ENCODE data around the gene CEP20. TPM values are rescaled to one million over a fixed set of nuclear protein-coding genes. Genes with fewer than 3 reads are reported as not detected.

CEP20 gene
- total RNA-seq, 1 donor from 2014 or later: 36.9 TPM

- no peak for DNase-seq (ENCODE audit: low read depth)
- Histone ChIP-seq H3K27me3 (ENCODE audit: control insufficient read depth, insufficient read depth, low read length) (no peaks in the 10 kb centered on the region), H3K4me3 (ENCODE audit: low read depth, low read length) (no peak overlapping the region), H3K36me3 (ENCODE audit: control insufficient read depth, insufficient read depth, low read length) (no peaks in the 10 kb centered on the region)
- TF ChIP-seq CTCF (IDR thresholded peaks at IDR 0.05; ENCODE audit: insufficient read depth, low read length, poor library complexity, severe bottlenecking): no peak
These were observed 72.2 kb downstream of the CEP20 start for GRCh38 chr16:15816228-15816627.

Other genes starting within 250 kb of the CEP20 start
- gene MARF1, start 245.4 kb downstream of the CEP20 start, total RNA-seq: 19.8 and 25.4 TPM in 2 replicates
- 28.2 and 31.4 TPM in 2 replicates for gene NDE1, start 238.4 kb downstream of the CEP20 start, total RNA-seq
- gene MYH11, start 31.6 kb downstream of the CEP20 start, total RNA-seq: 0.04 and 0.07 TPM in 2 replicates
- gene ABCC1, start 61.0 kb upstream of the CEP20 start, total RNA-seq: 24.9 and 27.2 TPM in 2 replicates